Vagina (tissue), 2 donors: Measurements from ENCODE around the gene PTPN2. TPM values are rescaled to one million over a fixed set of nuclear protein-coding genes. Genes with fewer than 3 reads are reported as not detected.
A peak's percentile ranks its signal among the peaks of the same experiment; 100 is the strongest.

Source experiments
- DNase-seq, 2 donors: peaks; one replicate each; pipeline ENCODE4 v3.0.0-alpha.2; 2017; ENCODE audit errors: extremely low spot score in 2 of 2
- H3K27ac ChIP-seq: fragments of 200-600 bp; sonication (generic); one replicate; pipeline ENCODE4 v1.5.1; 2019
- H3K27me3 ChIP-seq: fragments of 200-600 bp; sonication (generic); one replicate; pipeline ENCODE4 v1.5.1; 2019
- H3K36me3 ChIP-seq, 2 donors: fragments of 200-600 bp; sonication (generic); one replicate each; pipeline ENCODE4 v1.5.1; 2017 to 2019
- H3K4me1 ChIP-seq: fragments of 200-600 bp; sonication (generic); one replicate; pipeline ENCODE4 v1.5.1; 2019
- H3K4me3 ChIP-seq, 2 donors: fragments of 200-600 bp; sonication (generic); 1 replicate in 1 of 2; 2 replicates in 1 of 2; pipeline ENCODE4 v1.5.1; 2016 to 2019
- H3K9me3 ChIP-seq: fragments of 200-600 bp; sonication (generic); one replicate; pipeline ENCODE4 v1.5.1; 2019
- CTCF ChIP-seq, 3 experiments: fragments of 450-650 bp in 2 of 3; fragments of 200-600 bp in 1 of 3; sonication (generic) in 1 of 3; IDR thresholded peaks; one replicate each; pipeline ENCODE4 v1.5.1; 2017 to 2019; ENCODE audit warnings: antibody characterized with exemption in 3 of 3, mild to moderate bottlenecking in 2 of 3, moderate library complexity in 2 of 3
- POLR2A ChIP-seq, 2 donors: fragments of 450-650 bp; IDR thresholded peaks; one replicate each; pipeline ENCODE4 v1.6.1; 2017; ENCODE audit warnings: antibody characterized with exemption in 2 of 2, mild to moderate bottlenecking in 2 of 2, moderate library complexity in 2 of 2
- POLR2AphosphoS5 ChIP-seq, 2 donors: sonication (generic); formaldehyde crosslinking; IDR thresholded peaks; one replicate each; pipeline ENCODE4 v1.9.0; 2017; ENCODE audit warnings: antibody characterized with exemption in 2 of 2, mild to moderate bottlenecking in 2 of 2, low read depth in 1 of 2; ENCODE audit not compliant: insufficient read depth in 1 of 2
- intact Hi-C: fragments of 100-400 bp; cut with DNase I; formaldehyde crosslinking; loops from one replicate; pipeline ENCODE4 v1.15.1; 2023
- total RNA-seq: library from RNA; depleted of rRNA; stranded (reverse); fragments of >200 nt; gene quantifications from one replicate; pipeline ENCODE4 v1.2.3, GENCODE V29; 2016

The PTPN2 gene
- total RNA-seq, 1 donor from 2014 or later, result 32.9 TPM

- no peak for DNase-seq
- no peaks in the 10 kb centered on the region for H3K4me1 ChIP-seq
- intact Hi-C loops, result no loop called here
- no peaks in the 10 kb centered on the region for H3K9me3 ChIP-seq
- no peaks in the 10 kb centered on the region for H3K27me3 ChIP-seq
- no peak for TF ChIP-seq POLR2A (IDR thresholded peaks at IDR 0.05)
- TF ChIP-seq CTCF (IDR thresholded peaks at IDR 0.05), result no peak
- no peak for TF ChIP-seq POLR2AphosphoS5 (IDR thresholded peaks at IDR 0.05; ENCODE audit: insufficient read depth in 1 of 2, low read depth in 1 of 2)
- H3K27ac ChIP-seq, result no peak overlapping the region
- no peak overlapping the region for H3K4me3 ChIP-seq
- no peaks in the 10 kb centered on the region for H3K36me3 ChIP-seq
Observed at GRCh38 chr18:12851716-12852115, 32.3 kb downstream of the PTPN2 start.

- Histone ChIP-seq H3K27me3 (no peaks in the 10 kb centered on the region), H3K27ac (no peak overlapping the region), H3K9me3 (no peaks in the 10 kb centered on the region), H3K4me1 (no peaks in the 10 kb centered on the region), H3K36me3 (no peaks in the 10 kb centered on the region), H3K4me3 (no peak overlapping the region)
- intact Hi-C loops, result no loop called here
- DNase-seq, result no peak
- TF ChIP-seq POLR2A (IDR thresholded peaks at IDR 0.05), result no peak
- peak in 1 of 2 donors; percentile 51 for TF ChIP-seq POLR2AphosphoS5 (IDR thresholded peaks at IDR 0.05; ENCODE audit: insufficient read depth in 1 of 2, low read depth in 1 of 2)
Observed at GRCh38 chr18:12849548-12849947, 34.5 kb downstream of the PTPN2 start.

- no peak overlapping the region for H3K27ac ChIP-seq
- intact Hi-C loops, result no loop called here
- TF ChIP-seq POLR2AphosphoS5 (IDR thresholded peaks at IDR 0.05; ENCODE audit: insufficient read depth in 1 of 2, low read depth in 1 of 2) (no peak), CTCF (IDR thresholded peaks at IDR 0.05) (no peak), POLR2A (IDR thresholded peaks at IDR 0.05) (no peak)
Observed at GRCh38 chr18:12848405-12848804, 35.6 kb downstream of the PTPN2 start.

GRCh38 chr18:12844391-12844790 lies 39.6 kb downstream of the PTPN2 start:
- Histone ChIP-seq H3K27me3 (no peaks in the 10 kb centered on the region), H3K4me3 (no peak overlapping the region), H3K27ac (no peak overlapping the region), H3K9me3 (no peaks in the 10 kb centered on the region), H3K4me1 (no peaks in the 10 kb centered on the region), H3K36me3 (no peaks in the 10 kb centered on the region)
- intact Hi-C loops, result no loop called here
- TF ChIP-seq POLR2AphosphoS5 (IDR thresholded peaks at IDR 0.05; ENCODE audit: insufficient read depth in 1 of 2, low read depth in 1 of 2), result no peak
- TF ChIP-seq POLR2A (IDR thresholded peaks at IDR 0.05), result no peak
- TF ChIP-seq CTCF (IDR thresholded peaks at IDR 0.05), result no peak
- no peak for DNase-seq

More at GRCh38 chr18:12848405-12848804, 35.6 kb downstream of the PTPN2 start:
- Histone ChIP-seq H3K36me3 (no peaks in the 10 kb centered on the region), H3K4me1 (no peaks in the 10 kb centered on the region), H3K27me3 (no peaks in the 10 kb centered on the region), H3K9me3 (no peaks in the 10 kb centered on the region), H3K4me3 (no peak overlapping the region)
- no peak for DNase-seq

GRCh38 chr18:12843420-12844350 lies 40.4 kb downstream of the PTPN2 start:
- TF ChIP-seq POLR2A (IDR thresholded peaks at IDR 0.05) (no peak), POLR2AphosphoS5 (IDR thresholded peaks at IDR 0.05; ENCODE audit: insufficient read depth in 1 of 2, low read depth in 1 of 2) (no peak), CTCF (IDR thresholded peaks at IDR 0.05) (no peak)
- DNase-seq, result no peak
- Histone ChIP-seq H3K4me3 (no peak overlapping the region), H3K9me3 (no peaks in the 10 kb centered on the region), H3K36me3 (no peaks in the 10 kb centered on the region), H3K27me3 (no peaks in the 10 kb centered on the region), H3K27ac (no peak overlapping the region), H3K4me1 (no peaks in the 10 kb centered on the region)
- intact Hi-C loops, result no loop called here
